Renal cortex interstitium (tissue), 11 donors: ENCODE data around the gene ECE2. TPM values are rescaled to one million over a fixed set of nuclear protein-coding genes. Genes with fewer than 3 reads are reported as not detected.
A peak's percentile ranks its signal among the peaks of the same experiment; 100 is the strongest.

Experiments used
- DNase-seq, 11 donors: peaks; one replicate each; pipeline ENCODE4 v3.0.0-alpha.2; 2013; ENCODE audit warnings: low read depth in 9 of 11, low spot score in 4 of 11; ENCODE audit errors: extremely low read depth in 1 of 11
- polyA plus RNA-seq, 3 donors: library from polyadenylated mRNA; unstranded; fragments of 120-200 nt; gene quantifications; one replicate each; pipeline ENCODE4 v1.2.1, GENCODE V29; 2013; ENCODE audit not compliant: insufficient read length in 3 of 3

The ECE2 gene
- polyA plus RNA-seq, 3 donors = not detected

DNA sequence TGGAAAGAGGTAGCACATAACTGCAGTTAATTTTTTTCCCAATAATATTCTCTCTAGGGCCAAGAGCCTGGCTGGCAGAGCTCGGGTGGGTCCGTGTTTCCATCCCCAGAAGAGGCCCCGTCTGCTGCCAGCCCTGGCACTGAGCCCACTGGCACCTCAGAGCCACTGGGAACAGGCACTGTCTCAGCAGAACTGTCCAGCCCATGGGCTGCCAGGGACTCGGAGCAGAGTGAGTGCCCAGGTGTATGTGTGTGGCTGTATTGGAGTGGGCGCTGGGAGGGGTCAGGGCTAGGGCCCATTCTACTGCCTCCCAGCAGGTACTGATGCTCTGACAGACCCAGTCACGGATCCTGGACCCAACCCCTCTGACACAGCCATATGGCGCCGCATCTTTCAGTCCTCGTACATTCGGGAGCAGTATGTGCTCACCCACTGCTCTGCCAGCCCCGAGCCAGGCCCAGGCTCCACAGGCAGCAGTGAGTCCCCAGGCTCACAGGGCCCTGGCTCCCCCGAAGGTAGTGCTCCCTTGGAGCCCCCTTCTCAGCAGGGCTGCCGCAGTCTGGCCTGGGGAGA lies 37.5 kb upstream of the ECE2 start:
- no peak for DNase-seq

GRCh38 chr3:184239221-184239620 lies 36.6 kb upstream of the ECE2 start:
- DNase-seq = no peak

DNA sequence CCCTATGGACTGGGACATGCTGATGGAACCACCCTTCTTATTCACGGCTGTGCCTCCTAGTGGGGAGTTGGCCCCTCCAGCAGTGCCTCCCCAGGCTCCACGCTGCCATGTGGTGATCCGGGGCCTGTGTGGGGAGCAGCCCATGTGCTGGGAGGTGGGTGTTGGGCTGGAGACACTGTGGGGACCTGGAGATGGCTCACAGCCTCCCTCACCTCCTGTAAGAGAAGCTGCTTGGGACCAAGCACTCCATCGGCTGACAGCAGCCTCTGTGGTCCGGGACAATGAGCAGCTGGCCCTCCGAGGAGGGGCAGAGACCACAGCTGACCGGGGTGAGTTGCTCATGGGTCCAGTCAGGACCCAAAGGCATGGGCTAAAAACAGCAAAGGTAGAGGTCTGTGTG lies 36.1 kb upstream of the ECE2 start:
- no peak for DNase-seq

DNA sequence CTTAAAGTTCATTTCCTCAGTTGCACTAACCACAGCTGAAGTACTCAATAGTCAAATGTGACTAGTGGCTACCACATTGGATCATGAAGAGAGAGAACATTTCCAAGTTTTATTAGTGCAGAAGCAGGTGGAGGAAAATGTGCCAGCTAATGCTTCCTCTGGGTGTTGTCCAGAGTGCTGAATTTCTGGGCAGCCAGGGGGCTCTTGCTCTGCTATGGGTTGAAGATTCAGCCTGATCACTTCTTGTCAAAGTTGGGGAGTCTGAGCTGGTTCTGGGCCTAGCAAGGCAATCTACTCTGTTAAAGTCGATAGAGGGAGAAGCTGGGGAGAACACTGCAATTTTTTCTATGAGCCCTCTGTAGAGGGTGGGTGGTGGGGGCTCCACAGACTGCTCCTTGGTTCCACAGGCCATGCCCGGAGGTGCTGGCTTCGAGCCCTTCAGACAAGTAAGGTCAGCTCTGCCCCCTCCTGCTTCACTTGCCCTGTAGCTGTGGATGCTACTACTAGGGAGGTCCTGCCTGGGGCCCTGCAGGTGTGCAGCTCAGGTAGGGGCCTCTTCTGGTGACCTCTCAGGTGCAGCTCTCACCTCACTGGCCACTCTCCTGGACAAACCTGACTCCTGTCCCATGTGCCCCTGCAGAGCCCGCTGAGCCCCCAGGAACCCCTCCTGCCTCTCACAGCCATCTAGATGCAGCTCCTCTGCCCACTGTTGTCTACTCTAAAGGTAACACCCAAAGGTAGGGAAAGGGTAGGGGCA lies 35.3 kb upstream of the ECE2 start:
- DNase-seq = no peak

- no peak for DNase-seq
Measured at GRCh38 chr3:184241141-184241446, 34.7 kb upstream of the ECE2 start.

DNA sequence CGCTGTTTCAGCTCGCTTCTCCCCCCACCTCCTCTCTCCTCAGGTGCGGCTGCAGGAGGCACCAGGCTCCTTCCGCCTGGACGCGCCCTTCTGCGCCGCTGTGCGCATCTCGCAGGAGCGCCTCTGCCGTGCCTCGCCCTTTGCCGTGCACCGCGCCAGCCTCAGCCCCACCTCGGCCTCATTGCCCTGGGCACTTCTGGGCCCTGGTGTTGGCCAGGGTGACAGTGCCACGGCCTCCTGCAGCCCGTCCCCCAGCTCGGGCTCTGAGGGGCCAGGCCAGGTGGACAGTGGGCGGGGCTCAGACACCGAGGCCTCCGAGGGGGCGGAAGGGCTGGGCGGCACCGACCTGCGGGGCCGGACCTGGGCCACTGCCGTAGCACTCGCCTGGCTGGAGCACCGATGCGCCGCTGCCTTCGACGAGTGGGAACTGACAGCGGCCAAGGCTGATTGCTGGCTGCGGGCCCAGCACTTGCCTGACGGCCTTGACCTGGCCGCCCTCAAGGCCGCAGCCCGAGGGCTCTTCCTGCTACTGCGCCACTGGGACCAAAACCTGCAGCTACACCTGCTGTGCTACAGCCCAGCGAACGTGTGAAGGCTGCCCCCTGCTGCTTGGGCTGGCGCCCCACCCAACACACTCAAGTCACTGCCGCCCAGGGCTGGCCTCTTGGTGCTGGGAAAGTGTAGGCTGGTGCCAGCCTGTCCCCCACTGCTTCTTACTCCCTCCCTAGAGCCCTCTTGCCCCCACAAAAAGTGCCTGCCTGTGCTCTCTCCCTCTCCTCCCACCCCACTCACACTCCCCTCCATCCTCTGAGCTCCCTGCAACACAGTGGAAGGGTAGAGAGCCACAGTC lies 34.1 kb upstream of the ECE2 start:
- DNase-seq = no peak

- no peak for DNase-seq
Measured at GRCh38 chr3:184242297-184242685, 33.5 kb upstream of the ECE2 start.

DNA sequence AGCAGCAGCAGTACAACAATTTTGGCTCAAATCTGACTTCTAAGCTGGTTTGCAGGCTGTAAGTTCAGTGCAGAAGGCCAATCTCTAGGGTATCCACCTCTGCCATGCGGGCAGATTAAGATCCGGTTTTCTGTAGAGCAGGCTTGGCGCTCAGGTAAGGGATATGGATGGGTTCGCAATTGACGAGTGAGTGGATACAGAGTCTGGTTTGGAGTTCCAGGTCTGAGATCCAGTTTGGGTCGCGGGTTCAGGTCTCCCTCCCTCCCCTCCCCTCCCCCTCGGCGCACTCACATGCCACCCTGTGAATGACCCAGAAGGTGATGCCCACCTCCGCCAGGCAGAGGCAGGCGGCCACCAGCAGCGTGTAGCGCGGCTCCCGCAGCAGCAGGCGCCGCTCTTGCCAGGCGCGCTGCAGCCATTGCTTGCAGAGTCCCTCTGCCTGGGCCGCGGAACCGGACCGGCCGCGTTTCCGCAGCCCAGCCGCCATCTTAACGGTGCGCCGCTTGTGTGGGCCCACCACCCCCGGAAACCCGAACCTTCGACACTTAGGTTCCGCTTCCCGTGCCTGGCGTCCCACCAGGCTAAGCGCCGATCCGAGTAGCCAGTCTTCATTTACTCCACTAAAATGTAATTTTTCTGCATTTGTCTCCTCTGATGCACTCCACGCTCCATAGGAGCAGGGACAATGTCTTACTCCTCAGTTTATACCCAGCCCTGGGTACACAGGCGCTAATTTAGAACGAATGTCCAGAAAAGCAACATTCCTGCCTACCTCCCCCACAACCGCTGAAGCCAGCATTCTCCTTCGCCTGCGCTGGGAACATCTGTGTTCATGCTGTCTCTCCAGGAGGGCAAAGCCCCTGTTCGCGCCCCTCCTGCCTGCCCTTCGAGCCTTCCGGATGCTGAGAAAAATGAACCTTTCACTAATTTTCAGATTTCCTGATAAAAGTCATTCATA lies 27.1 kb upstream of the ECE2 start, which contains the start of gene ALG3:
ALG3 (minus strand) TSS at position 509 of the 958 bp plus-strand sequence; CDS start at position 487, 22 bp downstream.
- DNase-seq = peak; percentile 67 to 85 (median 79)

- DNase-seq = peak; percentile 83 to 95 (median 89)
Measured at GRCh38 chr3:184249412-184250166, 26.2 kb upstream of the ECE2 start, which contains the start of gene EEF1AKMT4. TSS of gene EEF1AKMT4 (plus strand) at chr3:184249672. CDS start at chr3:184249695, 23 bp downstream.

GRCh38 chr3:184250167-184250828 lies 25.5 kb upstream of the ECE2 start:
- peak in 9 of 11 donors; percentile 46 to 82 (median 71) for DNase-seq

DNA sequence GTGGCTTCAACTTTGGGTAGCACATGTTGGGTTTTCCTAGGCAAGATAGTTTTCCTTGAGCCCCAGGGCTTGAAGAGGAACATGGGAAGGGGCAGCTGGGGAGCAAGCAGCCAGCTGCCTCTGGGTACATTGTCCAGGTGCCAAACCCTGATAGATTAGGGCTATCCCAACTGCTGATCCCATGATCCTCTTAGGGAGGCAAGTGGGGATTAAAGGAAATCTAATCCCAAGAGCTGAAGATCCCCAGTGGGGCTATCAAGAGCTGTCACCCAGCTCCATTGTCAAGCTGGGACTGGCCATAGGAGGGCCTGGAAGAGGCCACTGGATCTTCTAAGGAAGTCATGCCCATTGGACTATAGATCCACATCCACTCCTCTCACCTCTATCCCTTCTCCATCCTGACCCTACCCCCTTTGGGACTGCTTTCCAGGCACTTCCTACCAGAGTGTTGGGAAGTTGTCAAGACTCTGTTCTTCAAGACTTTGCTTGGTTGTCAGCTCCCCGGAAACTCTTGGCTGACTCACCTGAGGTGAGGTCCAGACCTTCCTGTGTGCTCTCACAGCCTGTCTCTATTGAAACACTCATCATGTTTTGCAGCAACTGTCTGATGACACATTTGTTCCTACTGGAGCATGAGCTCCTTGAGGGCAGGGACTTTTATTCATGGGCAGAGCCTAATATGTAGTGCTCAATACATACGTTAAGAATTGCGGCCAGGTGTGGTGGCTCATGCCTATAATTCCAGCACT lies 20.4 kb upstream of the ECE2 start:
- DNase-seq = no peak

DNA sequence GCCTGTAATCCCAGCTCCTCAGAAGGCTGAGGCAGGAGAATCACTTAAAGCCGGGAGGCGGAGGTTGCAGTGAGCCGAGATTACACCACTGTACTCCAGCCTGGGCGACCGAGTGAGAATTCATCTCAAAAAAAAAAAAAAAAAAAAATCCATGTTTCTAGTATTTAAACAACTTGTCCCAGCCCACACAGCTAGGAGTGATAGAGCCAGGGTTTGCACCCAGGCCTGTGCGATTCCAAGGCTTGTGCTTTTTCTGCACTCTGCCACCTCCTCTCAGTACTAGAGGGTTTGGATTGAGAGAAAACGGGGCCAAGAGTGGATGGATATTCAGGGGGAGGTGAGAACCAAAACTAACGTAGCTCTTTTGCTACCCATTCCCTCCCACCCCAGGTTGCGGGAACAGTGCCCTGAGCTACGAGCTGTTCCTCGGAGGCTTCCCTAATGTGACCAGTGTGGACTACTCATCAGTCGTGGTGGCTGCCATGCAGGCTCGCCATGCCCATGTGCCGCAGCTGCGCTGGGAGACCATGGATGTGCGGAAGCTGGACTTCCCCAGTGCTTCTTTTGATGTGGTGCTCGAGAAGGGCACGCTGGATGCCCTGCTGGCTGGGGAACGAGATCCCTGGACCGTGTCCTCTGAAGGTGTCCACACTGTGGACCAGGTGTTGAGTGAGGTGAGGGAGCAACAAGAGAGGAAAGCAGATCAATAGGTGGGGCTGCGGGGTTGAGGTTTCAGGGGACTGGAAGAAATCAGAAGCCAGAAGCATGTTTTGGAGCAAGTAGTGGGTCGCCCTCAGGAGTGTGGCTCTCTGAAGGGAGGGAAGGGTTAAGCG lies 18.5 kb upstream of the ECE2 start:
- no peak for DNase-seq

GRCh38 chr3:184258926-184259325 lies 16.9 kb upstream of the ECE2 start:
- no peak for DNase-seq

DNA sequence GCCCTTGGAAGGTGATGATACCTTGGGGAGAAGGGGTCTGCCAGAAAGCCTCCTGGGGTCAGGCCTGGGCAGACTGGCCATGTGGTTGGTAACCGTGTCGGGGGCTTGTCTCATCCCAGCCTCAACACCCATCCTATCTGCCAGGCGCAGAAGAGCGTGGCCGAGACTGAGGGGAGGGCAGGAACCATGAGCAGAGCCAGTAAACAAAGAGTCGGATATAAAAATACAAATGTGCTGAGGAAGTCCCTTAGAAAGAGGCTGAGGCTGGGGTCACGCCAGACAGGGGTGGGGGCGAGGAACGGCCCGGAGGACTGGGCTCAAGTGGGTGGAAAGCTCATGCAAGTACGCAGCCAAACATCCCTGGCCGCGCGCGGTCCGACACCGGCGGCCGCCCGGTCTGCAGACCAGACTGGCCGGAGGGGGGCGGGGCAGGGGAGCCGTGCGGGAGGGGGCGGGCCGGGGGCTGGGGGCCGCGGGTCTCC lies 16.4 kb upstream of the ECE2 start:
- DNase-seq = no peak

- no peak for DNase-seq
Measured at GRCh38 chr3:184259878-184260723, 15.7 kb upstream of the ECE2 start.
